OCI-LY1 (cell line): ENCODE results near the gene PNPLA3.

Experiments
- H2AFZ ChIP-seq: fragments of 200-600 bp; sonication (generic), shearing (Covaris generic); 2 replicates; pipeline ENCODE4 v1.6.0; 2014; ENCODE audit warnings: antibody characterized with exemption, mild to moderate bottlenecking, low read length
- H3F3A ChIP-seq: fragments of 200-600 bp; sonication (generic), shearing (Covaris generic); 2 replicates; pipeline ENCODE4 v1.6.0; 2014; ENCODE audit warnings: mild to moderate bottlenecking, antibody characterized with exemption, low read length, moderate library complexity; ENCODE audit not compliant: insufficient read depth
- H3K27ac ChIP-seq: fragments of 200-600 bp; sonication (generic); 2 replicates; pipeline ENCODE4 v1.5.1; 2014; ENCODE audit warnings: low read length, mixed run types, mild to moderate bottlenecking, low read depth; ENCODE audit not compliant: poor library complexity, severe bottlenecking
- H3K27me3 ChIP-seq: fragments of 200-600 bp; sonication (generic); 2 replicates; pipeline ENCODE4 v1.6.0; 2014; ENCODE audit warnings: antibody characterized with exemption, mild to moderate bottlenecking, low read length, moderate library complexity; ENCODE audit not compliant: insufficient read depth
- H3K36me3 ChIP-seq: fragments of 200-600 bp; sonication (generic); 2 replicates; pipeline ENCODE4 v1.6.1; 2014; ENCODE audit warnings: mild to moderate bottlenecking, antibody characterized with exemption, low read length, moderate library complexity, mixed read lengths; ENCODE audit not compliant: insufficient read depth
- H3K4me1 ChIP-seq: fragments of 200-600 bp; sonication (generic); 2 replicates; pipeline ENCODE4 v1.5.1; 2014; ENCODE audit warnings: mild to moderate bottlenecking, low read length, moderate library complexity; ENCODE audit not compliant: insufficient read depth, severe bottlenecking
- H3K4me2 ChIP-seq: fragments of 200-600 bp; sonication (generic), shearing (Covaris generic); 2 replicates; pipeline ENCODE4 v1.6.1; 2014; ENCODE audit warnings: low read length
- H3K4me3 ChIP-seq: fragments of 200-600 bp; sonication (generic); 2 replicates; pipeline ENCODE4 v1.5.1; 2014; ENCODE audit warnings: low read length, low read depth, mild to moderate bottlenecking, mixed read lengths; ENCODE audit not compliant: poor library complexity, severe bottlenecking
- H3K79me2 ChIP-seq: fragments of 200-600 bp; shearing (Covaris generic); 2 replicates; pipeline ENCODE4 v1.6.1; 2016; ENCODE audit warnings: mixed run types, low read length, mixed read lengths; ENCODE audit not compliant: insufficient read depth
- H3K9ac ChIP-seq: fragments of 200-600 bp; sonication (generic), shearing (Covaris generic); 2 replicates; pipeline ENCODE4 v1.6.1; 2014; ENCODE audit warnings: mild to moderate bottlenecking, low read length, mixed read lengths
- H3K9me2 ChIP-seq: fragments of 200-600 bp; sonication (generic), shearing (Covaris generic); 2 replicates; pipeline ENCODE4 v1.6.1; 2014; ENCODE audit warnings: low read depth, mild to moderate bottlenecking, low read length, mixed read lengths
- H3K9me3 ChIP-seq: fragments of 200-600 bp; shearing (Covaris generic); 2 replicates; pipeline ENCODE4 v1.6.1; 2014; ENCODE audit warnings: low read length, mixed read lengths
- H4K20me1 ChIP-seq: fragments of 200-600 bp; sonication (generic), shearing (Covaris generic); 2 replicates; pipeline ENCODE4 v1.6.0; 2016; ENCODE audit warnings: mild to moderate bottlenecking, low read length; ENCODE audit not compliant: insufficient read depth
- CTCF ChIP-seq: fragments of 200-600 bp; sonication (generic), shearing (Covaris generic); IDR thresholded peaks from 2 replicates; pipeline ENCODE4 v1.5.1; 2017; ENCODE audit warnings: mild to moderate bottlenecking, antibody characterized with exemption, low read length, moderate library complexity, mixed read lengths
- EZH2 ChIP-seq: fragments of 200-600 bp; sonication (generic), shearing (Covaris generic); IDR thresholded peaks from 2 replicates; pipeline ENCODE4 v1.8.0; 2017; ENCODE audit warnings: borderline replicate concordance, mixed run types, mild to moderate bottlenecking, antibody characterized with exemption, low read length, moderate library complexity, mixed read lengths

PNPLA3 gene

GRCh38 chr22:43928468-43928867 lies 4.9 kb downstream of the PNPLA3 start:
- TF ChIP-seq EZH2 (no peak), CTCF (no peak)
- H3F3A ChIP-seq: no peaks in the 10 kb centered on the region
- H3K36me3 ChIP-seq: no peaks in the 10 kb centered on the region
- no peaks in the 10 kb centered on the region for H3K9me3 ChIP-seq
- H3K4me2 ChIP-seq: no peak overlapping the region
- no peak overlapping the region for H3K27ac ChIP-seq
- H3K79me2 ChIP-seq: no peaks in the 10 kb centered on the region
- peaks cover 5% of the 10 kb centered on the region; the same call in 1 of the 2 replicates for H3K27me3 ChIP-seq
- H2AFZ ChIP-seq: no peak overlapping the region
- H3K4me1 ChIP-seq: no peaks in the 10 kb centered on the region
- no peaks in the 10 kb centered on the region for H3K9me2 ChIP-seq
- H4K20me1 ChIP-seq: no peaks in the 10 kb centered on the region
- no peak overlapping the region for H3K9ac ChIP-seq
- H3K4me3 ChIP-seq: no peak overlapping the region

DNA sequence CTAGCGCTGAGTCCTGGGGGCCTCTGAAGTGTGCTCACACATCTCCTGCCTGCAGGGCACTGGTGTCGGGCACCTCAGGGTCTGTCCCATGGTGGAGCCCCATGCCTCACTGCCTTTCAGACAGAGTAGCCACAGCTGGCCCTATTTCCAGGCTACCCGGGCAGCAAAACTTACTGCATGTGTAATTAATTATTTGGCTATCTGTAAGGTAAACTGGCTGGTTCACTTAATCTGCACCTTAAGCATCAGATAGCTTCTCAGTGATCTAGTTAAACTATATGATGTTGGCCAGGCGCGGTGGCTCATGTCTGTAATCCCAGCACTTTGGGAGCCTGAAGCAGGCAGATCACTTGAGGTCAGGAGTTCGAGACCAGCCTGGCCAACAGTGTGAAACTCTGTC lies 5.3 kb downstream of the PNPLA3 start:
- Histone ChIP-seq H3K9me2 (no peaks in the 10 kb centered on the region), H2AFZ (no peak overlapping the region), H3K9ac (no peak overlapping the region), H3K27ac (no peak overlapping the region), H3K4me3 (no peak overlapping the region), H3K4me2 (no peak overlapping the region), H3K9me3 (no peaks in the 10 kb centered on the region), H4K20me1 (no peaks in the 10 kb centered on the region), H3K36me3 (no peaks in the 10 kb centered on the region), H3F3A (no peaks in the 10 kb centered on the region), H3K27me3 (peaks cover 5% of the 10 kb centered on the region; the same call in 1 of the 2 replicates), H3K4me1 (no peaks in the 10 kb centered on the region), H3K79me2 (no peaks in the 10 kb centered on the region)
- TF ChIP-seq EZH2: no peak
- no peak for TF ChIP-seq CTCF

DNA sequence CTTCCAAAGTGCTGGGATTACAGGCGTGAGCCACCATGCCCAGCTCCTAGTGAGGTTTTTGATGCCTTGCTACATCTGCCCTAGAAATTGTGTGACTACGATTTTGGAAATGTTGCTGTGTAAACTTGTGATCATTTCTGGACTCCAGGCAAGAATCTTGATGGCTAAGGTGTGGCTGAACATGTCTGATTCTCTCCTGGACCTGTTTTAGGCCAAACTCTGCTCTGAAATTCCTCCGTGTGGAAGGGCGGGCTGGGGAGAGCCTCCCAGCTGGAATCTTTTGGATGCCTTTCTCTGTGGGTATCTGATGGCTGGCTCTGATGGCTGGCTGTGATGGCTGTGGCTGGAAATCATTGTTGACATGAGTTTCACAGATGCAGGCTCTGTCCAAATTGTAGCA lies 8.2 kb downstream of the PNPLA3 start:
- no peak for TF ChIP-seq EZH2
- TF ChIP-seq CTCF: no peak
- no peak overlapping the region for H2AFZ ChIP-seq

More for the DNA sequence above, 8.2 kb downstream of the PNPLA3 start:
- Histone ChIP-seq H3K79me2 (no peaks in the 10 kb centered on the region), H3K27me3 (peaks cover 5% of the 10 kb centered on the region; the same call in 1 of the 2 replicates), H3K4me2 (no peak overlapping the region), H3K4me3 (no peak overlapping the region), H3K9ac (no peak overlapping the region), H4K20me1 (no peaks in the 10 kb centered on the region), H3K4me1 (no peaks in the 10 kb centered on the region), H3K27ac (no peak overlapping the region), H3F3A (no peaks in the 10 kb centered on the region), H3K9me3 (no peaks in the 10 kb centered on the region), H3K36me3 (no peaks in the 10 kb centered on the region), H3K9me2 (no peaks in the 10 kb centered on the region)
